HG02943 (cell line): Measurements from ENCODE around the gene SCGB1A1.

ENCODE experiments used
- ATAC-seq: cut with Tn5 transposase; IDR thresholded peaks from one replicate; pipeline ENCODE4 v1.9.1; 2021; ENCODE audit warnings: mild to moderate bottlenecking, low read depth, moderate library complexity; ENCODE audit not compliant: unreplicated experiment

SCGB1A1 gene

GRCh38 chr11:62395885-62396551 is 22.8 kb upstream of the SCGB1A1 start:
- no peak for ATAC-seq

- no peak for ATAC-seq
Observed at GRCh38 chr11:62398011-62398994, 20.5 kb upstream of the SCGB1A1 start.

- no peak for ATAC-seq
Observed at GRCh38 chr11:62399172-62399877, 19.5 kb upstream of the SCGB1A1 start.

GRCh38 chr11:62399878-62400266 is 19.0 kb upstream of the SCGB1A1 start:
- ATAC-seq, result no peak

- ATAC-seq, result no peak
Observed at GRCh38 chr11:62400281-62400680, 18.6 kb upstream of the SCGB1A1 start.

GRCh38 chr11:62400760-62401159 is 18.1 kb upstream of the SCGB1A1 start:
- no peak for ATAC-seq

GRCh38 chr11:62401356-62401755 is 17.5 kb upstream of the SCGB1A1 start:
- ATAC-seq, result no peak

- no peak for ATAC-seq
Observed at GRCh38 chr11:62401811-62402210, 17.0 kb upstream of the SCGB1A1 start.

GRCh38 chr11:62402226-62402959 is 16.4 kb upstream of the SCGB1A1 start:
- ATAC-seq, result no peak

GRCh38 chr11:62402960-62403730 is 15.7 kb upstream of the SCGB1A1 start:
- ATAC-seq, result no peak

- no peak for ATAC-seq
Observed at GRCh38 chr11:62404435-62404834, 14.4 kb upstream of the SCGB1A1 start.

- ATAC-seq, result no peak
Observed at GRCh38 chr11:62404901-62405300, 13.9 kb upstream of the SCGB1A1 start.

GRCh38 chr11:62406034-62406433 is 12.8 kb upstream of the SCGB1A1 start:
- ATAC-seq, result no peak

GRCh38 chr11:62409831-62410230 is 9.0 kb upstream of the SCGB1A1 start:
- no peak for ATAC-seq

- ATAC-seq, result no peak
Observed at GRCh38 chr11:62410972-62411371, 7.9 kb upstream of the SCGB1A1 start.

- no peak for ATAC-seq
Observed at GRCh38 chr11:62411524-62411923, 7.3 kb upstream of the SCGB1A1 start.

GRCh38 chr11:62413060-62413696 is 5.7 kb upstream of the SCGB1A1 start:
- ATAC-seq, result no peak

- no peak for ATAC-seq
Observed at GRCh38 chr11:62416596-62416995, 2.2 kb upstream of the SCGB1A1 start.

- ATAC-seq, result no peak
Observed at GRCh38 chr11:62418136-62418535, 697 bp upstream of the SCGB1A1 start.
